Left hindlimb (tissue), 1 donor: Measurements from ENCODE around the gene CD82.

Experiments used
- DNase-seq: peaks from one replicate; pipeline ENCODE4 v3.0.0-alpha.2; 2018

The CD82 gene

DNA sequence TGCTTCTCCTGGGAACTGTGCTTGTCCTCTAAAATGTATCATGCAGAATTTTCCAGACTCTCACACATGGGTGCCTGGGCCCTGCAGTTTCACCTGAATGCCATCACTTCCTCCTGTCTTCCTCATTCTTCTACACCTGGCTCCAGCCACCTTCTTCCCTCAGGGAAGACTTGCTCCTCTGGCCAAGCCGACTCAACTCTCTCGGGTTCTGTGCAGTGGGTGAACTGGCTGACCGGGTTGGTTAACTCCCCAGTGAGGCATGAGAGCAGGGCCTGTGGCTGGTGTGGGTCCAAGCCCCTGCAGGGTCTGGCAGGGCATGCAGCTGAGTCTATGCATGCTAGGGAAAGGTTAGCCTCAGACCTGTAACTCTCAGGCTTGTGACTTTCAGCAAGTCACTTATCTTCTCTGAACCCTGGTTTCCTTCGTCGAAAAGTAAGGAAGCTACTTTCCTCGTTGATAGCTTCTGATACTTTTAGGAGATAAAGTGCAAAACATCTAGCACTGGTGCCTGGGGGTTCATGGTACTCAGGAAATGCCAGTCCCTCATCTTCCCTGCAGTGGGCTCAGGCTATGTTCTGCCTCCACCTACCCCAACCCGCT is 11.9 kb downstream of the CD82 start:
- DNase-seq, result no peak

DNA sequence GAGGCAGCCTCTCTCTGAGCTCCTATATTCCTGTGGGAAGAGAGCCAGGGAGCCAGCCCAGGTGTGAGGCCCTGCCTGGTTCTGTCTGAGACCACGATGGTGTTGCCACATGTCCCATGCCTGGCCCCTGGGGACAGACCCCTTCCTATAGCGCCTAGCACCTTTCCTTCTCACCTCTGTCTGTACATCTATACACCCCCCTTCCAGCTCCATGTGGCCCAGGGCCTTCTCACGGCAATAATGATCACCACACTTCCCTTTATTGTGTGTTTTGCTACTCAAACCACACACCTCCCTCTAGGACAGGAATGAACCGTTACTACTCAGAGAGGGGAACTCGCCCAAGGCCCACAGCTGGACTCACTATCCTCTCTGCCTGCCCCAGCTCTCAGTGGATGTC is 12.8 kb downstream of the CD82 start:
- no peak for DNase-seq

DNA sequence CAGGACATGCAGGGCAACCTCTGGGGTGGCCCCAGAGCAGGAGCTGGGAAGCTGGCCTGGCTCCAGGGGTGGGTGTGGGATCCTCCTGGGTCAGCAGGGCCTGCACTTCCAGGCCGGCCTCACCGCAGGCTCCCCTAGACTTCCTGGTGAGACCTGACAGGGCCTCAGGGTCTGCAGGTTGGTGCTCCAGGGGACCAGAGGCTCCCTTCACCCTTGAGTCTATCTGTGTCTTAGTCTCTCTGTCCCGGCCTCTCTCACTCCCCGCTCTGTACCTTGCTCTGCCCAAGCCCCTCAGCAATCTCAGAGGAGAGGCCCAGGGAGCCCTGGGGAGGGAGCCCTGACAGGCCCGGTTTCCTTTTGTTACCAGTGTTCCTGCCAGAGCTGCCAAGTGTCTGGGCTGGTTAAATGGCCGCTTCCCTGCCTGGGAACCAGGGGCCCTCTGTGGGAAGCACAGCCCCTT is 13.9 kb downstream of the CD82 start:
- no peak for DNase-seq

DNA sequence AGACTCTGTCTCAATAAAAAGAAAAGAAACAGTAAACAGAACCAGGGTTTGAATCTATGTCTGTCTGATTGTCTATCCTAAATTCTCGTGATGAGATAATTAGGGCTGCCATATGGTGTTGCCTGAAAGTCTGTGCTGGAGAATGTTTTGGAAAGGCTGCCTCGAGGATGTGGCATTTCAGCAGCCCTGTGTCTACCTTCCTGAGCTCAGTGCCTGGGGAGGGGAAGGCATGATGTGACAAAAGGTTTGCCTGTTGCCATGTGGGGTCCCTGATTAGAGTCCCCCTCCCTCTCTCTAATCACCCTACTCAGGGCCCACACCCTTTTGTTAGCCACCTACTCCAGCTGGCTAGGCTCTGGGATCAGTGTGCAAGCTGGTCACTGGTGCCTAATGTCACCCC is 15.2 kb downstream of the CD82 start:
- no peak for DNase-seq

DNA sequence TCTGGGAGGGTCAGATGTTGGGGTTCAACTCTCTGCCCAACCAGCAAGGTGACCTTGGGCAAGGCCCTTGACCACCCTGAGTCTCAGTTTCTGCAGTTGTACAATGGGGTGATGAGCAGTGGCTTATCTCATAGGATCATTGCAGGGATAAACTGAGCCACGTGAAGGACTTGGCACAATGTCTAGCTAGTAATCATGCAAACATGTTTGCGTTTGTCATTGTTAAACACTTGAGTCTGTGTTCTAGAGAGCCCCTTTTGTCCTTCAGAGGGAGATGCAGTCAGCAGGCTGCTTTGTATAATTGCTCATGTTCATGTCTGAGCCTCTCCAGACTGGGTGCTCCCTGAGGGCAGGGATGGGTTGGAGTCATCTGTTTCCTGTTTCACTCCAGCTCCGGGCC is 15.8 kb downstream of the CD82 start:
- no peak for DNase-seq

DNA sequence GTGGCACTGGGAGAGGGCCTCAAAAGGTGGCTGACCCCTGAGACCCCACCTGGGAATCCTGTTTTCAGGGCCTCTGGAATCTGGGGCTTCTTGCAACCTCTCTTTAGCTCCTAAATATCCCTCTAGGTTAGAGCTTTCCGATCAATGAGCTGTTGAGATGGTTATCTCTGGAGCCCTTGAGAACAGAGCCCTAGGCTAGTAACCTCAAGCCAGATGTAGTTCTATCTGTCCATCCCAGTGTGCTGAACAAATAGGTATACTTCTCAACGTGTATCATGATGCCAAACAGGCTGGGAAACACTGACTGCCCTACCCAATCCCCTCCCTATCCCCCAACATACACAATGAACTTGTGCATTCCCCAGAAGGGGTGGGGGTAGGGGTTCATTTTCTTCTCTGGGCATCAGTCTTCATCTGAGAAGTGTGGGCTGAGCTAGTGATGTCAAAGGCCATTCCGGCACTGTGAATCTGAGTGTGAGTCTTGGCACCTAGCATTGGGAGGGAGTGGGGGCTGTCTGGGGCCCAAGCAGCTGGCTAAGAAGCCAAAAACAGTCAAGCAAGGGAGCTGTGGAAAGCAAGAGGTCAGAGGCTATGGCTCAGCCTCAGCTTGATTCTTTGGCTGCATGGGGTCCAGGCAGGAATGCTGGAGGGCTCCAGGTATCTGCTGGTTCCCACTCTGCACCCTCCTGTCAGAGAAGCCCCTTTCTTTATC is 17.3 kb downstream of the CD82 start:
- no peak for DNase-seq

DNA sequence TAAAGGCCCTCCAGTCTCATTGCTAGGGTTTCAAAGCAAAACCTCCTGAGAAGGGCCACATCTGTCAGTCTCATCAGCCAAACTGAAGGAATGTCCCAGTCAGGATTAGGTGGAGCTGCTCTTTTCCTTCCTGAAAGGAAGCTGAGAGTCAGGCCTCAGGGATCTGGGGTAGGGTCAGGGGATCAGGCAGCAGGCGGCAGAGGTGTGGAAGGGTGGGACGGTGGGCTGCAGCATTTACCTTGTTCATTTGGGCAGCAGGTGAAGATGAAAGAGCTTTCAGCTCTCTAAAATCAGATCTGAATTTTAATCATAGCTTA is 17.8 kb downstream of the CD82 start:
- no peak for DNase-seq

DNA sequence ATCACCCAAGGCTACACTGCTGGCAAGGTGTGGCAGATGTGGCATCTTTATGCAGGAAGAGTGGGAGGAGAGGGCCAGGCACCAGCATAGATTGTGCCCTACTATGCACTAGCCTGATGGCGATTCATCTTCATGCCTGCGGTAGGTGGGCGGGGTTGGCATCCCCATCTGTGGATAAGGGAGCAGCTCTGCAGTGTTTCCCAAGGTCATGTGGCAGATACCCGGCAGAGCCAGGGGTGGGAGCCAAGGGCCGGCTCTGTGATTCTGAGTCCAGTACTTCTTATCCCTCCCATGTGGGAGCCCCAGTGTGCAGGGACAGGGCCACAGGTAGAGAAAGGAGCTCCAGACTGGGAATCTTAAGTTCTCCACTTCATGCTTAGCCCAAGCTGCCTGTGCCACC is 20.0 kb downstream of the CD82 start:
- DNase-seq, result no peak

DNA sequence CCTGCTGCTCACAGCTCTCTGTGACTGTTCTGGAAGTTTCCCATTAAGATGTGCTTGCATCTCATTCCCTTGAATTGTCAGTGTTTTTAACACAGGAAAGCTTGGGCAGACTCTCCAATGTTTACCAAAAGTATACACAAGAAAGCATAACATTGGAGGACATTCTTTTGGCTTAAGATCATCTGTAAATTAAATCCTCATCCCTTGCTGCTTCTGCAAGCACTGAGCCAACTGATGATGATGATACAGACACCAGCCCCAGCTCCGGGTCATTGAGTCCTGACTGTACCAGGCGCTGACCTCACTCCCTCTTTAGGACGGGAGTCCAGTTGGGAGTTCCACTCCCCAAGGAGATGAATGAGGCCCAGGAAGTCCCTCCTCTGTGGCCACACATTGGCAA is 23.8 kb downstream of the CD82 start:
- no peak for DNase-seq

DNA sequence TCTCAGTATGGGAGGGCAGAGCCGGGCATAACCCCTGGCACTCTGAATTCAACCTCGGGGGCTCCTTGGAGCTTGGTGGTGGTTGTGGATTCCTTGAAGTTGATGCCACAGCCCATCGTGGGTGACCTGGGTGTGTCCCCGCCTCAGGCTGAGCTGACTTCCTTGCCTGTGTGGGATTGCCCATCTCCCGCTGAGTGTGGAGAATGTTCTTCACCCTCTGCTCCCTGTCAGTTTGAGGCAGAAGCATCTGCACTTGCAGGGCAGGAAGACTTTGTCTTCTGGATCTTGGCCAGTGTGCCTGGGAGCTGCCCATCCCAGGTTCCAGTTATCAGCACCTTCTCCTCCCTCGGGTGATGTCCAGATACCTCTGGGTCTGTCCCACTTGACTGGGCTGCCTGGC is 25.3 kb downstream of the CD82 start:
- no peak for DNase-seq

DNA sequence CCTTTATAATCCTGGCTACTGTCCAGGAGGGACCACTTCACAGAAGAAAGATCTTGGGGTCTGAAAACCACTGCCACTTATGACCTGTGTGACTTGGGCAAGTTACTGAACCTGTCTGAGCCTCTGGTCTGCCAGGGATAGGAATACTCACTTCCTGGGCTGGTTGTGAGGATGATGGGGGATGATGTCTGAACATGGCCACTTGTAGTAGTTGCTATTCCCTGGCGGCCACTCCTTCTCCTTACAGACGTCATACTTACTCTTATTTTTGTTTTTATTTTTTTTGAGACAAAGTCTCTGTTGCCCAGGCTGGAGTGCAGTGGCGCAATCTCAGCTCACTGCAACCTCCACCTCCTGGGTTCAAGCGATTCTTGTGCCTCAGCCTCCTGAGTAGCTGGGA is 26.1 kb downstream of the CD82 start:
- DNase-seq, result no peak

DNA sequence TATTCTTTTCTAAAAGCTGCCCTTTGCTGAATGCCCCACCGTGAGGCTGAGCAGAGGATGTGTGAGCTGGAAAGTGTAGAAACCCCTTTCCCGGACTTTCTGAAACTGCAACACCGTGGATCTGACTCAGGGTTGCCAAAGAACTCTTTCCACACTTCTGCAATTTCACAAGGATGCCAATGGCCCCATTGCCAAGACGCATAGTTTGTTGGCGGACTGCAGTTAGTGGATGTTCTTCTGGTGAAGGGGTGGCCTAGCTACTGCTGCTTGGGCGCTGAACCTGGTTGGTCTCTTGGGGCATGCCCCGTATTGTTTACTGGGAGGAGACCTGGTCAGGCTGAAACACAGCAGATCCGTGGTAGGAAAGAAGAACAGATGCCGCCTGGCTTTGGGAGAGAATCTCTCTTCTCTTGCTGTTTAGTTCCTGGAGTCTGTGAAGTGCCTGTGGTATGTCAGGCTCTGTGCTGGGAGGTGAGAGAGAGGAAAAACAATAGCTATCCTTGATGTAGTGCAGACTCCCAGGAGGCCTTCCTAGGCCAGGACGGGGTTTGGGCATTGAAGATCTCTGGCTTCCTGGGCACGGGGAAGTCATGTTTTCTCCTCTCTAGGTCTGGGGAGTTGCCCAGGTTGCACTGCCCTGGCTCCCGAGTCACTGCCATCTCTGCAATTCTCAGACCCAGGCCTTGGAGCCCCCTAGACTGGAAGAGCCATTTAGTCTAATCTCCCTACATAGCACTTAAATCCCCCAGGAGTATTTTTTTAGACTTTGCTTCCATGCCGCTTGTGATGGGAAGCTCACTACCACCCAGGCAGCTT is 26.9 kb downstream of the CD82 start:
- no peak for DNase-seq

DNA sequence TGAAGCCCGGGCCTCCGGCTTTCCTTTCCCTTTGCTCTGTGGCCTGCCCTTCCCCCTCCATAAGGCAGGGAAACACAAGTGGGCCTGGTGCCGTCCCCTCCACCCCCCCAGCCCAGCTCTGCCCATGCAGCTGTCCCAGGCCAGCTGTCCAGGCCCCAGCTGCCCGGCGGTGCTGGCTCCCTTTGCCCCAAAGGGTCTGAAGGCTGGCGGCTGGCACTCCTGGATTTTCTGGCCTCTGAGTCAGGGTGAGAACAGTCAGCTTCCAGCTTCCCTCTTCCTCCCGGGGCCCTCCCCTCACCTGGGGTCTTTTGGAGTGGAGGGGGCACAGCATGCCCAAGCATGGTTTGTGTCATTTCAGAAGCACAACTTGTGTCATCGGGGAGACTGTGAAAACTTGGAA is 27.8 kb downstream of the CD82 start:
- peak; percentile 83 for DNase-seq

DNA sequence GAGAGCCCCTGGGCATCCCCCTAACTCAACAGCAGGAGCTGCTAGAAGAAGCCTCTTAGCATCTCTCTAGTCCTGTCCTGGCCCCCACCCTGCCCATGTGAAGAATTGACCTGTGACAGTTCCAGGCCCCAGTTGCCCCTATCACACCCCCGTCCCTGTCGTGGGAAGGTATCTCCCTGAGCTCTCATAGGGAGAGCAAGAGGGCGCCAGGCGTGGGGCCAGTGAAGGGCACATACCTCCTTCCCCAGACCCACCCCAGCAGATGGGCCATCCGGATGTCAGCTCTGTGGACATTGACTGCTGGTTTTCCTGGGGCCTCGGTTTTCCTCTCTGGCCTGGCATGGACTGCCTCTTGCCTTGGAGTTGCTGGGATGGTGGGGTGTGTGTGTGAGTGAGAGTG is 29.5 kb downstream of the CD82 start:
- DNase-seq, result no peak

DNA sequence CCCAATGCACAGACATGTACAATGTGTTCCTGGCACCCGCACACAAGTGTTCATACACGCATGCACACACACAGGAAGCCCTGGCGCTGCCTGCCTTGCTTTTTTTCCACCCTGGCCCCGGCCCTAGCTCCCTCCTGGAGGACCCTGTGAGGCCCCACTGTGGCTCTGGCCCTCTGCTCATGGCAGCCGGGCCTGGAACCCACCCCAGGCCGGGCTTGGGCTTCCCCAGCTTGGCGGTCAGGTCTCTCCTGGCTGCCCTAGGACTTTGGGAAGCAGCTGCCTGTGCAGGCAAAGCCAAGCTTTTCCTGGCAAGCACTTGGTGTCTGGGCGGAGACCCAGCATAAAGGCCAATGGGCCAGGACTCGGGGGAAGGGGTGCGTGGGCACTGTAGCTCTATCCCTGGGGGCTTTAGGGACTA is 30.5 kb downstream of the CD82 start:
- DNase-seq, result peak; percentile 88

DNA sequence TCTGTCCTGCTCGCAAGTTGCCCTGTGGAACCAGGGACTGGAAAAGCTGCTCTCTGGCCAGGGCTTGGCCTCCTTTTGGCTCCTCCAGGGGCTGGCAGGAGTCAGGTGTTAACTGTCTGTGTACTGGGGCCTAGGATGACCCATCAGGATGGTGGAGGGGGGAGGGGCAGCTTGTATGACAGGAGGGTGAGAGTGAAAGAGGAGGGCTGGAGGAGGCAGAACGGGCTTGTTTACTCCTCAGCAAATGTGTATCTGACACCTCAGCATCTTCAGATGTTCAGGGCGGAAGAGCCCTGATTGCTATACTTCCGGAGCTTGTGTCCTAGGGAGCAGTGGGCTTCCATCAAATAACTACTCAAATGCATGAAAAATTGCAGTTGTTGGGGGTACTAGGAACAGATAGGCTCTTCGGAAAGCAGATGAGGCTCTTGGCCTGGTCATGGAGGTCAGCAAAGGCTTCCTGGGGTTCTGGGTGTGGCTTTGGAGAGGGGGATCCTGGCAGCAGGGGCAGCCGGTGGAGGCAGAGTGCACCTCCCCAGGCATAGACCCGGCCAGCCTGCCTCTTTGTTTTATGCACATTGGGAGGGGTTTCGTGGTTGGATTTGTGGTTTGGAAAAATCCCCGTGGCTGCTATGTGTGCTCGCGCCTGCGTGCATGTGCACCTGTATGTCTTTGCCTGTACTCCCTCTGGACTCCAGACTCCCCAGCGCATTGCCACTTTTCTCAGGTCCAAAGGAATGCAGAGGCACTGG is 31.2 kb downstream of the CD82 start:
- DNase-seq, result no peak

DNA sequence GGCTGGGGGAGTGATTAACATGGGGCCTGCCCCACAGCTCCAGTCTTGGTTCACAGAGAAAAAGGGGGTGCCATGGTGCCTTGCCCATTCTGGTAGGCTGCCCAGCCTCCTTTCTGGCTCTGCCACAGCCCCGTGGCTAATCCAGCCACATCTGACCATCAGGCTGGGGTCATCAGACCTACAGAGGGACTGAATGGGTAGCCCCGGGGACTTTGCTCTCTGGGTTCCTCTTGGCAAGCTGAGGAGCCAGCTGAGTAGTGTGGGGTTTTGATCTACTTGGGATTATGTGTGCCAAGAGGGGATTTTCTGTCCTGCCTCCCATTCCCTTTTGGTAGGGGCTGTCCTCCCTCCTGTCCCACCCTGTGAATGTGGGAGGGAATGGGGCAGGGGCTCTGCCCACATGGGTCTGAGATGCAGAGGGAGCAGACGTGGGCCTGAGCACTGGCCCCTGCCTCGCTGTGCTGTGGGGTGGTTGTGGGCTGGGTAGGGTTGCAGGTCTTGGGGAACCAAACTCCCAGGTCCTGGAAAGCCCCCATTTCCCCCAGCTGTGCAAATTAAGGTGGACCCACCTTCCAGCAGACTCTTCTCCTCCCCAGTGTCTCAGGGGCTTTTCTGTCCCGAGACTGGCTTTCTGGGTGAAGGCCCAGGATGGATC is 32.0 kb downstream of the CD82 start:
- DNase-seq, result no peak

DNA sequence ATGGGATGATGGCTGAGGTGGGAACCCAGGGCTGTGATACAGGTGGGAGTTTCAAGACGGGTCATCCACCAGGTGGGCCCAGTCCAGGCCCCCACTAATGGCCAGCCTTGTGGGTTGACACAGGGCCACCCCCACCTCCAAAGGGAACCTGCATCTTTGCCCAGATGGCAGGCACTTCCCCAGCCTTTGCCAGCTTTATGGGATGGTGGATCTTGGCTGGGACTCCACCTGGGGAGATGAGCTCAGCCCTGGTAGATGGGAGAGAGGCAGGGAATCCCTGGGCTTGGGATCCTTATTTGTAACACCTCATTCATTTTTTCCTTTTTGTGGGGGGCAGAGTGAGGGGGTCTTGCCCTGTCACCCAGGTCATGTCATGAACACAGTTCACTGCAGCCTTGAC is 33.4 kb downstream of the CD82 start:
- DNase-seq, result no peak

DNA sequence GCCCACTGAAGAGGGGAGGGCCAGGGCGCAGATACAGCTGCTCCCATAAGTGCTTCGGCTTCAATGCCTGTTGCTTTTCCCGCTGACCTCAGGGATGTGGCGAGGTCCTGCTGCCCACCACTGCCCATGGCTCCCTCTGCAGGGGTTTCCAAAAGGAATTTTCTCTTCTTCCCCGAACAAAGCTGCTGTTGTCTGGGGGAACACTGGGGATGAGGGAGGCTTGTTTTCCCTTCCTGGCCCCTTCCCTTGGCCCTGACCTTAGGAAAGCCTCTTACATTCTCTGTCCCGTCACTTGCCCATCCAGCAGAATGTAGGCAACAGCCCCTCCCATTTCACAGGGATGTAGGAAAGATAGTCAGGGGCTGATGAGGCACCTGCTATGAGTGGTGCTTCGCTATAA is 34.8 kb downstream of the CD82 start:
- DNase-seq, result no peak

DNA sequence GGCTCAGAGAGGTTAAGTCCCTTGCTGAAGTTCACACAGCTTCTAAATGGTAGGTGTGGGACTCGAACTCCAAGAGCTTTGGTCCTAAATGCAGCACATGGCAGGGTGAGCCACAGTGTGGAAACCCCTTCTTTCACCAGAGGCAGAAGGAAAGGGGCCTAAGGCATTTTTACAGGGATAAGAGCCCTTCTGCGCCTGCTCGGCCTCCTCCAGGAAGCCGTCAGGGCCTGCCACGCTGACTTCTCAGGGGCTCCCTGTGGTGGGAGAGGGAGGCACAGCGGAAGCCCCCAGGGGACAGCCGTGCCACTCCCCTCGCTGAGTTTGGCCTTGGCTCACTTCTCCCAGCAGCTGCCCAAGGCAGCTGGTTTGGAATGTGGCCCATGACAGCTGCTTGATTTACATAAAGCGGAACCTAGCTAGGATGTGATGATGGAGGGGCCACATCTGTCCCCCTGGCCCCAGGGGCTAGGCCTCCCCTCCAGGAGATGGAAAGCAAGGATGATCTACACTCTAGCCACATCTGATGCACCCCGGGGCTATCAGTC is 35.4 kb downstream of the CD82 start:
- peak; percentile 70 for DNase-seq

DNA sequence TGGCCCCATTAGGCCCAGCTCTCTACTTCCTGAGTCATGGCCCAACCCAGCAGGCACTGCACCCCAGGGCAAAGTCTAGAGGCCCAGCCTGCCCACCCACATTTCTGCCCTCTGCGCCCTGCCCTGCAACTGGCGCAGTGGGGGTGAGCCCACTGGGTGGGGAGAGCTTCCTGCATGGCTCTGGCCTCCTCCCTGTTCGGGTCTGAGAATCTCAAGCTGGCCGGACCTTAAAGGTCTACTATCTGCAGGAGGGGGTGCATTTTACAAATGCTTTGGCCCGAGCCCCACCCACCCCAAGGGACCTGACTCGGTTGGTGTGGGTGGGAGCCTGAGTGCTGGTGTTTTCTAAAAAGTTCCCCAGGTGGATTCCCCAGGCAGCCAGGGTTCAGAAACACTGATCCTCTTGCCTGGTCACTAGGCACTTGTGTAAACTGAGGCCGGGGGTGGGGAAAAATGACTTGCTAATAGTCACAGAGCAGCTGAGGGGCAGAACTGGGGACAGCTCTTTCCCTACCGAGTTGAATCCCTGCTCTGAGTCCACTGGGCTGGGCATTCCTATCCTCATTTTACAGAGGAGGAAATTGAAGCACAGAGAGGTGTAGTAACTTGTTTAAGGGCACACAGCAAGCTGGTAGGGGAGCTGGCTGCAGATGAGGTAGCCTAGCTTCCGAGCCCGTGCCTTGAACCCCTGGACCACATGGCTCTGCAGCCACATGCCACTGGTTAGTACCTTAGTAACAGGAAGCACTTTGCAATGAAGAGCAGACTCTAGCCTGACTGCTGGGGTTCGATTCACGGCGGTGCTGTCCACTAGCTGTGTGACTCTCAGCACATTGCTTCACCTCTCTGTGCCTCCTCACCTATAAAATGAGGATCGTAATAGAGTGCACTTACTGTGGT is 36.3 kb downstream of the CD82 start:
- no peak for DNase-seq

DNA sequence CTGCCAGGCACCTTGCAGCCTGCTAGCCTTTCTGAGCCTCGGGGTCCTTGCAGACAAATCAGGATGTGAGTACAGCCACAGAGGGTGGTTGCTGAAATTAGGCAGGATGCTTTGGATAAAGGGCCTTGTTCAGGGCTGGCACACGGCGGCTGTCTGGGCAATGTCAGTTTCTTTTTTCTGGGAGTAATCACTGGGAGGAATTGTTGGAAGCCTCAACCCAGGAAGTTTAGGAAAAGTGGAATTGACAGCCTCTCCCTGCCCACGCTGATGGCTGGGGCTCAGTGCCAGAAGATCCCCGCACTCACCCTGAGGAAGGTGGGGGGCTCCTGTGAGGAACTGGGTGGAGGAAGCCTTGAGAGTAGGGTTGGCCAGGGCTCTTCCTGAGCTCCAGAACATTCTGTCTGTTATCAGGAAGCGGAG is 37.4 kb downstream of the CD82 start:
- no peak for DNase-seq
